SK-N-SH (cell line): ENCODE data around the gene SYT11.

ENCODE experiments used
- POLR2AphosphoS5 ChIP-seq: IDR thresholded peaks from 2 replicates; pipeline ENCODE4 v1.6.1; 2012; ENCODE audit warnings: low read depth, low read length
- RAD21 ChIP-seq: IDR thresholded peaks from 2 replicates; pipeline ENCODE4 v1.6.1; 2012; ENCODE audit warnings: mild to moderate bottlenecking, low read length

GRCh38 chr1:155861896-155862295, 2.5 kb downstream of the SYT11 start:
- no peak for TF ChIP-seq RAD21
- TF ChIP-seq POLR2AphosphoS5: no peak
